Lung (tissue), 12 donors: Measurements from ENCODE around the gene PPP6R3. TPM values are rescaled to one million over a fixed set of nuclear protein-coding genes. Genes with fewer than 3 reads are reported as not detected.

ENCODE experiments used
- ATAC-seq: fragments of 200-7000 bp; cut with Tn5 transposase; one replicate; pipeline ENCODE4 v1.9.1; 2020; ENCODE audit warnings: moderate number of reproducible peaks; ENCODE audit not compliant: insufficient read depth, low FRiP score
- DNase-seq, 3 donors: peaks; one replicate each; pipeline ENCODE4 v3.0.0-alpha.2; 2013 to 2017
- H3K27ac ChIP-seq, 2 donors: one replicate each; pipeline ENCODE4 v1.5.1; 2013; ENCODE audit warnings: mild to moderate bottlenecking in 2 of 2, moderate library complexity in 2 of 2, control low read depth in 1 of 2, inconsistent platforms in 1 of 2, low read depth in 1 of 2, low read length in 1 of 2
- H3K27me3 ChIP-seq, 3 donors: one replicate each; pipeline ENCODE4 v1.5.1; 2013; ENCODE audit warnings: low read length in 2 of 3; ENCODE audit not compliant: control insufficient read depth in 3 of 3, insufficient read depth in 3 of 3
- H3K36me3 ChIP-seq, 4 donors: one replicate each; pipeline ENCODE4 v1.5.1; 2013; ENCODE audit warnings: low read length in 4 of 4, mild to moderate bottlenecking in 1 of 4, moderate library complexity in 1 of 4; ENCODE audit not compliant: control insufficient read depth in 4 of 4, insufficient read depth in 4 of 4
- H3K4me1 ChIP-seq, 5 donors: one replicate each; pipeline ENCODE4 v1.5.1; 2013; ENCODE audit warnings: low read length in 5 of 5, mild to moderate bottlenecking in 2 of 5, moderate library complexity in 1 of 5; ENCODE audit not compliant: control insufficient read depth in 5 of 5, insufficient read depth in 5 of 5
- H3K4me3 ChIP-seq: one replicate; pipeline ENCODE4 v1.5.1; 2013; ENCODE audit warnings: mild to moderate bottlenecking, control low read depth, moderate library complexity
- H3K9ac ChIP-seq, 2 donors: one replicate each; pipeline ENCODE4 v1.5.1; 2013; ENCODE audit warnings: low read length in 2 of 2, control low read depth in 1 of 2; ENCODE audit not compliant: insufficient read depth in 1 of 2
- H3K9me3 ChIP-seq, 4 donors: one replicate each; pipeline ENCODE4 v1.5.1; 2013; ENCODE audit warnings: low read length in 3 of 4, mild to moderate bottlenecking in 1 of 4, moderate library complexity in 1 of 4; ENCODE audit not compliant: control insufficient read depth in 4 of 4, insufficient read depth in 3 of 4
- WGBS, 2 donors: extraction: QIAGEN DNeasy Blood & Tissue Kit; methylation state at CpG; one replicate each; pipeline ENCODE4 v1.1.7; 2013; 5-methylcytosine and 5-hydroxymethylcytosine counted together
- polyA plus RNA-seq, 2 donors: library from polyadenylated mRNA; stranded (reverse); fragments of 200-250 nt; gene quantifications; one replicate each; pipeline ENCODE4 v1.2.1, GENCODE V29; 2013
- total RNA-seq, 2 donors: library from RNA; depleted of rRNA in 1 of 2; stranded (reverse); fragments of >200 nt in 1 of 2; gene quantifications; one replicate each; pipeline ENCODE4 v1.2.1, GENCODE V29; 2014 to 2021
- TF ChIP-seq, protein P1 (sequence below): IDR thresholded peaks from 2 replicates; pipeline ENCODE4 v1.5.1; 2012; ENCODE audit warnings: mild to moderate bottlenecking; ENCODE audit errors: control extremely low read depth, extremely low read depth
- donor health status: control.
- donor health status: control.
- donor health status: Bipolar disorder and iron deficiency.
- donor health status: healthy.
- donor health status: DM: yes; HTN: yes; CAD: no.

Gene PPP6R3
- total and polyA plus RNA-seq, 4 donors = 28.5 to 217 (median 60.7) TPM

DNA sequence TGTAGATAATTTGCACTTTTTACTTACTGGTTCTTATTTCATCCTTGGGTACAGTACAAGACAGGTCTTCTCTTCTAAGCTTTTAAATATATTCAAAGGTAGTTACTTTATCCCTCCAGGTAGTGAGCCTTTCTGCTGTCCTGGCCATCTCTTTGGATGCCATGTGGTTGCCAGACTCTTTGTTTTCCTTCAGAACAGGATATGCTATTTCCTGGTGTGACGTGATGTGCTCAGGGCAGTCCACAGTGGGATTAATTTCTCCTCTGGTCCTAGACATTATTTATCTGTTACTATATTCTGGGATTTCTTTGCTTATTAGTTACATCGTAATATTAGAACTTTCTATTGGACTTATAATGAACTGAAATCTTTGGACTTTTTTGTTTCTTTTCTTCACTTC is 63.7 kb downstream of the PPP6R3 start:
- Histone ChIP-seq H3K36me3 (peaks cover 23 to 59% (median 40%) of the 10 kb centered on the region in 4 donors), H3K4me1 (peaks cover 0 to 28% (median 5%) of the 10 kb centered on the region in 5 donors), H3K9me3 (no peaks in the 10 kb centered on the region), H3K27ac (no peak overlapping the region), H3K4me3 (no peak overlapping the region), H3K27me3 (no peaks in the 10 kb centered on the region), H3K9ac (no peak overlapping the region)
- 55 to 65% methylated on average over 2 of the region's 2 CpGs for WGBS, 2 donors
- ATAC-seq = no peak
- TF ChIP-seq, protein P1, sequence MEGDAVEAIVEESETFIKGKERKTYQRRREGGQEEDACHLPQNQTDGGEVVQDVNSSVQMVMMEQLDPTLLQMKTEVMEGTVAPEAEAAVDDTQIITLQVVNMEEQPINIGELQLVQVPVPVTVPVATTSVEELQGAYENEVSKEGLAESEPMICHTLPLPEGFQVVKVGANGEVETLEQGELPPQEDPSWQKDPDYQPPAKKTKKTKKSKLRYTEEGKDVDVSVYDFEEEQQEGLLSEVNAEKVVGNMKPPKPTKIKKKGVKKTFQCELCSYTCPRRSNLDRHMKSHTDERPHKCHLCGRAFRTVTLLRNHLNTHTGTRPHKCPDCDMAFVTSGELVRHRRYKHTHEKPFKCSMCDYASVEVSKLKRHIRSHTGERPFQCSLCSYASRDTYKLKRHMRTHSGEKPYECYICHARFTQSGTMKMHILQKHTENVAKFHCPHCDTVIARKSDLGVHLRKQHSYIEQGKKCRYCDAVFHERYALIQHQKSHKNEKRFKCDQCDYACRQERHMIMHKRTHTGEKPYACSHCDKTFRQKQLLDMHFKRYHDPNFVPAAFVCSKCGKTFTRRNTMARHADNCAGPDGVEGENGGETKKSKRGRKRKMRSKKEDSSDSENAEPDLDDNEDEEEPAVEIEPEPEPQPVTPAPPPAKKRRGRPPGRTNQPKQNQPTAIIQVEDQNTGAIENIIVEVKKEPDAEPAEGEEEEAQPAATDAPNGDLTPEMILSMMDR = no peak
- no peak for DNase-seq

DNA sequence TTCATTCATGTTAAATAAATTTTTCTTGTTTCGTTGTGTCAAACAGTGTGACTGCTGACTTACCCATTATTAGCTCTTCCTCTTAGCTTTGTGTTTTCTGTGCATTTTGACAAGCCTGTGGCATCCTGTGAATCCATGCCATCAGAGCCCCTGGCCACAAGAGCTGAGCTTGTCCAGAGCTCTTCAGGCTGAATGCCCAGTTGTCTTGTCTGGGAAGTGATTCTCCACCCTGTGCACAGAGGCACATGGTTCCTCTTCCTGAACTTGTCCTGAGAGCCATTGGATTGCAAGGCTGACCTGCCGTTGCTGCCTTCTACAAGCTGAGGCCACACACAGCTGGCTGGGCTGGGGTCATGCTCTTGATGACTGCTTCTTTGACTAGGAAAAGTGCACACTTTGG is 64.1 kb downstream of the PPP6R3 start:
- ATAC-seq (no peak), DNase-seq (no peak)
- WGBS, 2 donors = 60 to 68% methylated on average over 2 of the region's 2 CpGs
- H3K4me3 ChIP-seq = no peak overlapping the region
- H3K9ac ChIP-seq = no peak overlapping the region
- TF ChIP-seq, protein P1 = no peak
- no peaks in the 10 kb centered on the region for H3K9me3 ChIP-seq
- H3K27ac ChIP-seq = peak overlapping the region in 1 of 2 donors; percentile 15
- H3K27me3 ChIP-seq = no peaks in the 10 kb centered on the region
- H3K36me3 ChIP-seq = peaks cover 21 to 58% (median 36%) of the 10 kb centered on the region in 4 donors
- H3K4me1 ChIP-seq = peaks cover 0 to 27% (median 5%) of the 10 kb centered on the region in 5 donors

DNA sequence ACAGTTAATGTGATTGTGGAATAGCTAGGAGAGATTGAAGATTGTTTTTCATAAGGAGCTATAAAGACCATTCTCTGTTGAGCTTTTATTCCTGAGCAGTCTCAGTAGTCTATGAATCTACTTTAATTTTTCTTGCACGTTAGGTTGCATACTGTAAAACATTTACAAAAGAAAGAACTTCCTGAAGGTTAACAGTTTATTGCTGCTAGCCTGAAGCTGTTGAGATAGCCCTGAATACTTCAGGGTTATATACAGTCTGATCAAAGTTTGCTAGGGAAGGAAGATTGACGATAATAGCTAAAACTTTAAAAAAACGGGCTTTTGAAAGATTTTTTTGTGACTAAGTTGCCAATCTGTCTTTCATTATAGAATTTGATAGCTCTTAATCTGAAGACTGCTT is 64.8 kb downstream of the PPP6R3 start:
- H3K4me3 ChIP-seq = no peak overlapping the region
- H3K4me1 ChIP-seq = peaks cover 0 to 23% (median 5%) of the 10 kb centered on the region in 5 donors
- H3K9me3 ChIP-seq = no peaks in the 10 kb centered on the region
- H3K27me3 ChIP-seq = no peaks in the 10 kb centered on the region
- TF ChIP-seq, protein P1 = no peak
- H3K9ac ChIP-seq = no peak overlapping the region
- peaks cover 14 to 52% (median 32%) of the 10 kb centered on the region in 4 donors for H3K36me3 ChIP-seq
- no peak overlapping the region for H3K27ac ChIP-seq
- DNase-seq = no peak
- ATAC-seq = no peak
- WGBS, 2 donors = 83 to 88% methylated on average over 3 of the region's 3 CpGs

DNA sequence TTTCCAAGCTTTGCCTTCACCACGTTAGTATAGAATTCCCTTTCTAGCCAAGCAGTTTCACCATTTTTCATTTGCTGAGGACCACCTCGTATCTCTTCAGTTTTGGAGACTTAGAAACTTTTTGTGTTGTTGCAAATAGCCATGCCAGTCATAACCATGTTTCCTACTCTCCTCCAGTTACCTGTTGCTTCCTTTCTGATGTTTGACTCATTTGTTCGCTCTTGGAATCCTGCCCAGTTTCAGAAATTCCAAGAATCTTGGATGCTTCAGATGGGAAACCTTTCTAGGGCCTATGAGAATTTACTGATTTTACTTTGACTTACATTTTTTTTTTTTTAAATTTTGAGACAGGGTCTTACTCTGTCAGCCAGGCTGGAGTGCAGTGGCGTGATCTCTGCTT is 65.4 kb downstream of the PPP6R3 start:
- H3K27ac ChIP-seq = no peak overlapping the region
- H3K9ac ChIP-seq = no peak overlapping the region
- no peak overlapping the region for H3K4me3 ChIP-seq
- no peaks in the 10 kb centered on the region for H3K27me3 ChIP-seq
- H3K9me3 ChIP-seq = no peaks in the 10 kb centered on the region
- WGBS, 2 donors = 85 to 89% methylated on average over 4 of the region's 4 CpGs
- H3K4me1 ChIP-seq = peaks cover 0 to 23% (median 5%) of the 10 kb centered on the region in 5 donors
- DNase-seq (no peak), ATAC-seq (no peak)
- H3K36me3 ChIP-seq = peaks cover 8 to 51% (median 31%) of the 10 kb centered on the region in 4 donors
- TF ChIP-seq, protein P1 = no peak
